Neural cell (in vitro differentiated cells): ENCODE measurements around the gene NEUROD4. TPM values are rescaled to one million over a fixed set of nuclear protein-coding genes. Genes with fewer than 3 reads are reported as not detected.

Source experiments
- H2AFZ ChIP-seq: fragments of 200-600, 300-800 bp; sonication (generic), shearing (Covaris generic); 2 replicates; pipeline ENCODE4 v1.6.0; 2014; ENCODE audit warnings: low read depth, mild to moderate bottlenecking, antibody characterized with exemption, low read length, moderate library complexity
- H3F3A ChIP-seq: fragments of 200-600 bp; shearing (Covaris generic); 2 replicates; pipeline ENCODE4 v1.6.1; 2016; ENCODE audit warnings: mild to moderate bottlenecking, moderate library complexity, mixed read lengths, antibody characterized with exemption, low read length; ENCODE audit not compliant: insufficient read depth, poor library complexity, severe bottlenecking
- H3K27ac ChIP-seq: fragments of 200-600, 300-800 bp; sonication (generic), shearing (Covaris generic); 2 replicates; pipeline ENCODE4 v1.5.1; 2014; ENCODE audit warnings: mild to moderate bottlenecking, low read length, moderate library complexity
- H3K27me3 ChIP-seq: fragments of 300-800, 200-600 bp; sonication (generic), shearing (Covaris generic); 2 replicates; pipeline ENCODE4 v1.6.0; 2014; ENCODE audit warnings: mild to moderate bottlenecking, low read depth, low read length, moderate library complexity; ENCODE audit not compliant: insufficient read depth
- H3K36me3 ChIP-seq: fragments of 300-800, 200-600 bp; sonication (generic), shearing (Covaris generic); 2 replicates; pipeline ENCODE4 v1.5.1; 2014; ENCODE audit warnings: mild to moderate bottlenecking, antibody characterized with exemption, low read length, moderate library complexity; ENCODE audit not compliant: insufficient read depth
- H3K4me2 ChIP-seq: fragments of 300-800, 200-600 bp; sonication (generic), shearing (Covaris generic); 2 replicates; pipeline ENCODE4 v1.6.0; 2014; ENCODE audit warnings: mild to moderate bottlenecking, low read length
- H3K4me3 ChIP-seq: fragments of 300-800, 200-600 bp; sonication (generic), shearing (Covaris generic); 2 replicates; pipeline ENCODE4 v1.5.1; 2014; ENCODE audit warnings: mild to moderate bottlenecking, low read length, moderate library complexity
- H3K79me2 ChIP-seq: fragments of 200-600 bp; shearing (Covaris generic); replicated peaks from 2 replicates; pipeline ENCODE4 v1.6.0; 2014; ENCODE audit warnings: mild to moderate bottlenecking, low read length, moderate library complexity; ENCODE audit not compliant: insufficient read depth
- H3K9ac ChIP-seq: fragments of 300-800, 200-600 bp; sonication (generic), shearing (Covaris generic); 2 replicates; pipeline ENCODE4 v1.6.1; 2016; ENCODE audit warnings: mild to moderate bottlenecking, low read length, mixed read lengths
- H3K9me2 ChIP-seq: fragments of 200-600 bp; shearing (Covaris generic); 2 replicates; pipeline ENCODE4 v1.6.1; 2016; ENCODE audit warnings: mild to moderate bottlenecking, low read length, mixed read lengths; ENCODE audit not compliant: insufficient read depth
- H3K9me3 ChIP-seq: fragments of 200-600, 300-800 bp; sonication (generic), shearing (Covaris generic); 2 replicates; pipeline ENCODE4 v1.6.1; 2016; ENCODE audit warnings: mild to moderate bottlenecking, mixed run types, low read length, moderate library complexity, mixed read lengths
- H4K20me1 ChIP-seq: fragments of 200-600 bp; shearing (Covaris generic); 2 replicates; pipeline ENCODE4 v1.6.1; 2016; ENCODE audit warnings: mild to moderate bottlenecking, mixed run types; ENCODE audit not compliant: insufficient read depth
- EP300 ChIP-seq: fragments of 450-650 bp; conservative IDR thresholded peaks from 2 replicates; pipeline ENCODE4 v1.6.1; 2014; ENCODE audit warnings: antibody characterized with exemption, mild to moderate bottlenecking, moderate library complexity; ENCODE audit not compliant: poor library complexity, severe bottlenecking
- EZH2 ChIP-seq: fragments of 200-600, 300-800 bp; shearing (Covaris generic), sonication (generic); IDR thresholded peaks from 2 replicates; pipeline ENCODE4 v1.6.1; 2014; ENCODE audit warnings: antibody characterized with exemption, low read length, borderline replicate concordance, mild to moderate bottlenecking; ENCODE audit not compliant: insufficient read depth, poor library complexity, severe bottlenecking
- MXI1 ChIP-seq: fragments of 450-650 bp; conservative IDR thresholded peaks from 2 replicates; pipeline ENCODE4 v1.6.1; 2014; ENCODE audit warnings: antibody characterized with exemption, mild to moderate bottlenecking; ENCODE audit not compliant: poor library complexity, severe bottlenecking
- POLR2AphosphoS5 ChIP-seq: IDR thresholded peaks from 2 replicates; pipeline ENCODE4 v1.6.1; 2012
- RAD21 ChIP-seq: fragments of 450-650 bp; conservative IDR thresholded peaks from 2 replicates; pipeline ENCODE4 v1.6.1; 2014; ENCODE audit warnings: antibody characterized with exemption, mild to moderate bottlenecking, moderate library complexity
- SMC3 ChIP-seq: fragments of 450-650 bp; conservative IDR thresholded peaks from 2 replicates; pipeline ENCODE4 v1.6.1; 2014; ENCODE audit warnings: antibody characterized with exemption, mild to moderate bottlenecking, moderate library complexity; ENCODE audit not compliant: poor library complexity
- TAF1 ChIP-seq: IDR thresholded peaks from 2 replicates; pipeline ENCODE4 v1.6.1; 2012; ENCODE audit warnings: low read depth
- polyA plus RNA-seq: library from polyadenylated mRNA; depleted of rRNA; stranded (reverse); fragments of >200 nt; gene quantifications from 2 replicates; pipeline ENCODE4 v1.2.3, GENCODE V29; 2014
- TF ChIP-seq, protein P1 (sequence below): fragments of 450-650 bp; IDR thresholded peaks from 2 replicates; pipeline ENCODE4 v1.5.1; 2014; ENCODE audit warnings: antibody characterized with exemption, mild to moderate bottlenecking, moderate library complexity; ENCODE audit not compliant: poor library complexity, severe bottlenecking
- TF ChIP-seq, protein P2 (sequence below): IDR thresholded peaks from 2 replicates; pipeline ENCODE4 v1.6.1; 2012; ENCODE audit warnings: borderline replicate concordance

Gene NEUROD4
- polyA plus RNA-seq, 1 donor from 2014 or later: not detected

DNA sequence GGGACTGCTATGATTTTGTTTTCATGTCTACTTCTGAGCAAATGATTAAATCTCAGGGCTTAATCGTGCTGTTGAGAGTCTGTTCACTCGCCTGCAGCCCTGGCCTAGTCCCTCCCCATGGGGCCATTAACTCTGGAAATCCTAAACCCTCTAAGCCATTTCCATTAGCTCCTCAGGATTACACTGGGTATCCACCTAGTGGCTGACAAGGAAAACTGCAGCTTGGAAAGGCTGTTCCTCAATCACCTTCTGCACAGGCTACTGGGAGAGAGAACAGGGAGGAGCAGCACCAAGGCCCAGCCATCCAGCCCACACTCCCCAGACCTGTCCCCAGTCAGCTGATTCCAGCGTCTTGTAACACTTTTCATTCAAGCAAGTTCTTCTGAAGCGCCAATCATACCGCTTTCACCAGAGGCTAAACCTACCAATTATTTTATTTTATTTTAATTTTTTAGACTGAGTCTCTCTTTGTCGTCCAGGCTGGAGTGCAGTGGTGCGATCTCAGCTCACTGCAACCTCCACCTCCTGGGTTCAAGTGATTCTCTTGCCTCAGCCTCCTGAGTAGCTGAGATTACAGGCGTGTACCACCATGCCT, 48.7 kb downstream of the NEUROD4 start:
- Histone ChIP-seq H3K4me2 (no peak overlapping the region), H2AFZ (no peak overlapping the region)

DNA sequence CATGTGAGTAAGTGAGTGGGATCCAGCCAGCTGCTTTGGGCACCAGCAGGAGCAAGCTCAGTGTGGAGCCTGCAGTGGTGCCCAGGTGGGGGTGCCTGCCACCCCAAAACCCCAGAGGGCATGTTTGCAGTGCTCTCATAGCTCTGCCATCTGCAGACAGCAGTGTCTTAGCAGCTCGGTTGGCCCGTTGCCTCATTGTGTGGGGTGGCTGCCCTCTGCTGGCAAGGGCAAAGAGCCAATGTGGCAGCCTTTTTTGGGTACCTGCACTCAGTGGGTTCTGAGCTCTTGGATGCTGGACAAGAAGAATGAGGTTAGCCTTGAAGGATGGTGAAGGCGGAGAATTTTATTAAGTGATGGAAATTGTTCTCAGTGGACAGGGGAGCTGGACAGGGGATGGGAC, 52.3 kb downstream of the NEUROD4 start:
- Histone ChIP-seq H3F3A (no peaks in the 10 kb centered on the region), H3K9me2 (no peaks in the 10 kb centered on the region), H3K27ac (no peak overlapping the region), H3K79me2 (no peaks in the 10 kb centered on the region), H3K9ac (no peak overlapping the region), H3K9me3 (no peaks in the 10 kb centered on the region), H3K4me3 (no peak overlapping the region), H2AFZ (no peak overlapping the region), H3K36me3 (no peaks in the 10 kb centered on the region), H4K20me1 (no peaks in the 10 kb centered on the region), H3K27me3 (no peaks in the 10 kb centered on the region), H3K4me2 (no peak overlapping the region)
- TF ChIP-seq, protein P1, sequence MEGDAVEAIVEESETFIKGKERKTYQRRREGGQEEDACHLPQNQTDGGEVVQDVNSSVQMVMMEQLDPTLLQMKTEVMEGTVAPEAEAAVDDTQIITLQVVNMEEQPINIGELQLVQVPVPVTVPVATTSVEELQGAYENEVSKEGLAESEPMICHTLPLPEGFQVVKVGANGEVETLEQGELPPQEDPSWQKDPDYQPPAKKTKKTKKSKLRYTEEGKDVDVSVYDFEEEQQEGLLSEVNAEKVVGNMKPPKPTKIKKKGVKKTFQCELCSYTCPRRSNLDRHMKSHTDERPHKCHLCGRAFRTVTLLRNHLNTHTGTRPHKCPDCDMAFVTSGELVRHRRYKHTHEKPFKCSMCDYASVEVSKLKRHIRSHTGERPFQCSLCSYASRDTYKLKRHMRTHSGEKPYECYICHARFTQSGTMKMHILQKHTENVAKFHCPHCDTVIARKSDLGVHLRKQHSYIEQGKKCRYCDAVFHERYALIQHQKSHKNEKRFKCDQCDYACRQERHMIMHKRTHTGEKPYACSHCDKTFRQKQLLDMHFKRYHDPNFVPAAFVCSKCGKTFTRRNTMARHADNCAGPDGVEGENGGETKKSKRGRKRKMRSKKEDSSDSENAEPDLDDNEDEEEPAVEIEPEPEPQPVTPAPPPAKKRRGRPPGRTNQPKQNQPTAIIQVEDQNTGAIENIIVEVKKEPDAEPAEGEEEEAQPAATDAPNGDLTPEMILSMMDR: peak; percentile 14
- TF ChIP-seq MXI1: no peak

More for the DNA sequence above, 48.7 kb downstream of the NEUROD4 start:
- no peaks in the 10 kb centered on the region for H3K36me3 ChIP-seq
- no peaks in the 10 kb centered on the region for H3K27me3 ChIP-seq
- no peak overlapping the region for H3K9ac ChIP-seq
- no peaks in the 10 kb centered on the region for H4K20me1 ChIP-seq
- no peaks in the 10 kb centered on the region for H3K9me3 ChIP-seq
- TF ChIP-seq EP300 (no peak), SMC3 (peak; percentile 67), EZH2 (no peak), TAF1 (no peak), POLR2AphosphoS5 (no peak), RAD21 (peak; percentile 49), MXI1 (no peak)
- TF ChIP-seq, protein P1: peak; percentile 65
- TF ChIP-seq, protein P2, sequence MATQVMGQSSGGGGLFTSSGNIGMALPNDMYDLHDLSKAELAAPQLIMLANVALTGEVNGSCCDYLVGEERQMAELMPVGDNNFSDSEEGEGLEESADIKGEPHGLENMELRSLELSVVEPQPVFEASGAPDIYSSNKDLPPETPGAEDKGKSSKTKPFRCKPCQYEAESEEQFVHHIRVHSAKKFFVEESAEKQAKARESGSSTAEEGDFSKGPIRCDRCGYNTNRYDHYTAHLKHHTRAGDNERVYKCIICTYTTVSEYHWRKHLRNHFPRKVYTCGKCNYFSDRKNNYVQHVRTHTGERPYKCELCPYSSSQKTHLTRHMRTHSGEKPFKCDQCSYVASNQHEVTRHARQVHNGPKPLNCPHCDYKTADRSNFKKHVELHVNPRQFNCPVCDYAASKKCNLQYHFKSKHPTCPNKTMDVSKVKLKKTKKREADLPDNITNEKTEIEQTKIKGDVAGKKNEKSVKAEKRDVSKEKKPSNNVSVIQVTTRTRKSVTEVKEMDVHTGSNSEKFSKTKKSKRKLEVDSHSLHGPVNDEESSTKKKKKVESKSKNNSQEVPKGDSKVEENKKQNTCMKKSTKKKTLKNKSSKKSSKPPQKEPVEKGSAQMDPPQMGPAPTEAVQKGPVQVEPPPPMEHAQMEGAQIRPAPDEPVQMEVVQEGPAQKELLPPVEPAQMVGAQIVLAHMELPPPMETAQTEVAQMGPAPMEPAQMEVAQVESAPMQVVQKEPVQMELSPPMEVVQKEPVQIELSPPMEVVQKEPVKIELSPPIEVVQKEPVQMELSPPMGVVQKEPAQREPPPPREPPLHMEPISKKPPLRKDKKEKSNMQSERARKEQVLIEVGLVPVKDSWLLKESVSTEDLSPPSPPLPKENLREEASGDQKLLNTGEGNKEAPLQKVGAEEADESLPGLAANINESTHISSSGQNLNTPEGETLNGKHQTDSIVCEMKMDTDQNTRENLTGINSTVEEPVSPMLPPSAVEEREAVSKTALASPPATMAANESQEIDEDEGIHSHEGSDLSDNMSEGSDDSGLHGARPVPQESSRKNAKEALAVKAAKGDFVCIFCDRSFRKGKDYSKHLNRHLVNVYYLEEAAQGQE: no peak
- H3K27ac ChIP-seq: no peak overlapping the region
- H3K4me3 ChIP-seq: no peak overlapping the region
- no peaks in the 10 kb centered on the region for H3F3A ChIP-seq
- no peaks in the 10 kb centered on the region for H3K9me2 ChIP-seq
- no peaks in the 10 kb centered on the region for H3K79me2 ChIP-seq
